Measurements from ENCODE around the gene ZBTB9.

GRCh38 chr6:33434961-33435360 lies 19.4 kb upstream of the ZBTB9 start:
- TF ChIP-seq, protein P1, sequence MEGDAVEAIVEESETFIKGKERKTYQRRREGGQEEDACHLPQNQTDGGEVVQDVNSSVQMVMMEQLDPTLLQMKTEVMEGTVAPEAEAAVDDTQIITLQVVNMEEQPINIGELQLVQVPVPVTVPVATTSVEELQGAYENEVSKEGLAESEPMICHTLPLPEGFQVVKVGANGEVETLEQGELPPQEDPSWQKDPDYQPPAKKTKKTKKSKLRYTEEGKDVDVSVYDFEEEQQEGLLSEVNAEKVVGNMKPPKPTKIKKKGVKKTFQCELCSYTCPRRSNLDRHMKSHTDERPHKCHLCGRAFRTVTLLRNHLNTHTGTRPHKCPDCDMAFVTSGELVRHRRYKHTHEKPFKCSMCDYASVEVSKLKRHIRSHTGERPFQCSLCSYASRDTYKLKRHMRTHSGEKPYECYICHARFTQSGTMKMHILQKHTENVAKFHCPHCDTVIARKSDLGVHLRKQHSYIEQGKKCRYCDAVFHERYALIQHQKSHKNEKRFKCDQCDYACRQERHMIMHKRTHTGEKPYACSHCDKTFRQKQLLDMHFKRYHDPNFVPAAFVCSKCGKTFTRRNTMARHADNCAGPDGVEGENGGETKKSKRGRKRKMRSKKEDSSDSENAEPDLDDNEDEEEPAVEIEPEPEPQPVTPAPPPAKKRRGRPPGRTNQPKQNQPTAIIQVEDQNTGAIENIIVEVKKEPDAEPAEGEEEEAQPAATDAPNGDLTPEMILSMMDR (IDR thresholded peaks at IDR 0.05; ENCODE audit: insufficient read depth, low read length, poor library complexity, severe bottlenecking), result no peak
- TF ChIP-seq EZH2phosphoT487 (conservative IDR thresholded peaks at IDR 0.05; ENCODE audit: low read length), result no peak
